Islet precursor cell (in vitro differentiated cells): ENCODE measurements around the gene PERM1.
"Not testable (repeated sequence)": the region's sequence is repeated elsewhere in the genome, so short reads cannot be mapped to it uniquely, and the experiment has no call there.

Experiments used
- DNase-seq: peaks from one replicate; pipeline ENCODE4 v3.0.0-alpha.2; 2018

The PERM1 gene

DNA sequence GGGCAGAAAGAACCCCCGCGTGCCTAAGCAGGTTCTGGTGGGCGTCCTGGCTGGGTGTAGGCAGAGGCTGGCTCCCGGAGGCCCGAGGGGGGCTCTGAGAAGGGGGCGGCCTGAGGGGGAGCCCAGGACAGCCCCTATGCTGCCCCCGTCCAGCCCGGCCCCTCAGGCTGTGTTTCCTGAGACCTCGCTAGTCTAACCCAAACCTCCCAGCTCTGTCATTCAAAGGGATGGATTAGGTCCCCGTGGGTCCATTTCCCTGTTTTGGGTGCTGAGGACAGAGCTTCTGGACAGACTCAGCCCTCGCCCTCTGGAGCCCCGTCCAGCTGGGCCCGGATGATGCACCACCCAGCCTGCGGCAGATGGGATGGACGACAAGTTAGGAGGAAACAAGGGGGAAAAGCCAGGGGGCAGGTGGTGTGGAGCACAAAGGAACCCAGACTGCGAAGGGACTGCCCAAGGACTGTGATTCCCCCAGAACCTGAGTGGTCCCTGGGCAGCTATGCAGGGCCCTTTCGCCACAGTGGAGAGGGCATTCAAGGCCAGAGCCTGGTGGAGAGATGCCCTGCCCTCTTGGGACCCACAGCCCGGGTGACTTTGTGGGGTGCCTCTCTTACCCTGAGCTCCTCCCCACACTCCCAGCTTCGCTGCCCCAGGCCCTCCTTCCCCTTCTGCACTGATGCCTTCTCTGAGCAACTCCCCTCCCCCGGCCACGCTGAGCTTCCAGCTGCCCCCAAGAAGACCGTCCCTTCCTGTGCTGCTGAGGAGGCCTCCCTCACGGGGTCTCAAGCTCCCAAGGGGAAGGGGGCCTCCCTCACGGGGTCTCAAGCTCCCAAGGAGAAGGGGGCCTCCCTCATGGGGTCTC, 15.2 kb upstream of the PERM1 start:
- DNase-seq = peak; percentile 56

GRCh38 chr1:995665-996633, 14.1 kb upstream of the PERM1 start:
- DNase-seq = peak; percentile 59

DNA sequence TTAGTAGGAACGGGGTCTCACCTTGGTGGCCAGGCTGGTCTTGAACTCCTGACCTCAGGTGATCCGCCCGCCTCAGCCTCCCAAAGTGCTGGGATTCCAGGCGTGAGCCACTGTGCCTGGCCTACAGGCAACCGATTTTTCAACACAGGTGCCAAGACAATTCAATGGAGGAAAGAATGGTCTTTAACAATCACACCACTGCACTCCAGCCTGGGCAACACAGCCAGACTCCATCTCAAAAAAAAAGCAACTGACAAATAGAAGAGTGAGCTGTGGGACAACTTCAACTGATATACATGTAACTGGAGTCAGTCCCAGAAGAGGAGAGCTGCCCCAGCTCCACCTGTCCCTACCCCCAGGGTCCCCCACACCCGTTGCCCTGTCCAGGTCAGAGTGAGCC, 12.7 kb upstream of the PERM1 start:
- DNase-seq = not testable (repeated sequence)

DNA sequence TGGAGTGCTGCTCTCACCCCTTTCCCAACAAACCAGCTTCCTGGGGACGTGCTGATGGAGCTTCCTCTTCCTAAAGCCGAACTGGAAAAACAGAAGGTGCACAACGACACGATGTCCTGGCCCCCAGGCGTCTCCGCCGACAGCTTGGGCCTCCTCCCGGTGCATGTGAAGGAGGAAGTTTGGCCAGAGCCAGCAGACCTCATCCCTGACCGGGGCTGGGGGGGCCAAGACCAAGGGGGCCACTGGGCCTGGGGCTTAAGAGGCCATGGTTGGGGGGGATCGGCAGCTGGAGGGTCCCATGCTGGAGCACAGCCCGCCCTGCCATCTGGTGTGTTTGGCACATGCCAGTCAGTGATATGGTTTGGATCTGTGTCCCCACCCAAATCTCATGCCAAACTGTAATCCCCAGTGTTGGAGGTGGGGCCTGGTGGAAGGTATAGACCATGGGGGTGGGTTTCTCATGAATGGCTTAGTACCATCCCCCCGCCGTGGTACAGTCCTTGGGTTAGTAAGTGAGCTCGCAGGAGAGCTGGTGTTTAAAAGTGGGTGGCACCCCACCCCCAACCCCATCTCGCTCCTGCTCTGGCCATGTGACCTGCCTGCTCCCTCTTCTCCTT, 11.6 kb upstream of the PERM1 start:
- DNase-seq = no peak

- no peak for DNase-seq
Measured at GRCh38 chr1:992362-992761, 10.5 kb upstream of the PERM1 start.

DNA sequence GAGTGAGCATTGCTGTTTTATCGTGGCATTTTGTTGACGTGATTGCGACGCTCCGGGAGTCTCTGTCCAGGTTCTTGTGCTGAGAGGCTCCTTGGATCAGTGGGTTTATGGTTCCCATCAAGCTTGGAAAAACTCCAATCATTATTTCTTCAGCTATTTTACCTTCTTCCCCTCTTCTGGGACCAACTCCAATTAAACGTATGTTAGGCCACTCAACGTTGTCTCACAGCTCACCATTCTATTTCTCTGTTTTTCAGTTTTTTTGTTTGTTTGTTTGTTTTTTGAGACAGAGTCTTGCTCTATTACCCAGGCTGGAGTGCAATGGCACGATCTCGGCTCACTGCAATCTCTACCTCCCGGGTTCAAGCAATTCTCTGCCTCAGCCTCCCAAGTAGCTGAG, 10.0 kb upstream of the PERM1 start:
- DNase-seq = no peak

GRCh38 chr1:991275-991674, 9.4 kb upstream of the PERM1 start:
- DNase-seq = not testable (repeated sequence)

DNA sequence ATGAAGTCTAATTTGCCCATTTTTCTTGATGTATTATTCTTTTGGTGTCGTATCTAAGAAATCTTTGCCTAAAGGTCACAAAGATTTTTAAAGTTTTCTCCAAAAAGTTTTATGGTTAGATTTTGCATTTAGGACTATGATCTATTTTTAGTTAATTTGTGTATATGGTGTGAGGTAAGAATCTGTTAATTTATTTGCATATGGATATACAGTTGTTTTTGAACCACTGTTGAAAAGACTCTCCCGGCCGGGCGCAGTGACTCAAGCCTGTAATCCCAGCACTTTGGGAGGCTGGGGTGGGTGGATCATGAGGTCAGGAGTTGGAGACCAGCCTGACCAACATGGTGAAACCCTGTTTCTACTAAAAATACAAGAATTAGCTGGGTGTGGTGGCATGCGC, 6.2 kb upstream of the PERM1 start:
- DNase-seq = not testable (repeated sequence)

DNA sequence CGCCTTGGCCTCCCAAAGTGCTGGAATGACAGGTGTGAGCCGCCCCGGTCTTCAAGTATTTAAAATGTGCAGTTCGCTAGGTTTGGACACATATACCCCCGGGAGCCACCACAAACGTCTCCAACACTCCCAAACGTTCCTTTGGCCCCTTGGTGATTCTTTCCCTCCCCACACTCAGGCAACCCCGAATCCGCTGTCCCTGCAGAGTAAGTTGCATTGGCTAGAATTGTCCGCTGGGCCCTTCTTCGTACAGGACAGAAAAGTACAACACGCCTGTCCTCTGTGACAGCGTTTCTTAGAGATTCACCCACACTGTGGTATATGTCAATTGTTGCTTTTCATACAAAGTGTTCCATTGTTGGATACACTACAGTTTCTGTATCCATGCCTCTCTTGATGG, 3.2 kb upstream of the PERM1 start:
- no peak for DNase-seq

DNA sequence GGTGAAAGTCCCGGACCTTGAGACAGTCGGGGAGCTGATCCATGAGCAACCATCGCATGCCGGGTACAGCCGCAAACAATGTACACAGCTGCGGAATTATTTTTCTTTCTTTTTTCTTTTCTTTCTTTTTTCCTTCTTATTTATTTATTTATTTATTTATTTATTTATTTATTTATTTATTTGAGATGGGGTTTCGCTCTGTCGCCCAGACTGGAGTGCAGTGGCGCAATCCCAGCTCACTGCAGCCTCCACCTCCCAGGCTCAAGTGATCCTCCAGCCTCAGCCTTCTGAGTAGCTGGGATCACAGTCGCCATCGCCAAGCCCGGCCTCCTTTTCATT, 2.6 kb upstream of the PERM1 start:
- no peak for DNase-seq

DNA sequence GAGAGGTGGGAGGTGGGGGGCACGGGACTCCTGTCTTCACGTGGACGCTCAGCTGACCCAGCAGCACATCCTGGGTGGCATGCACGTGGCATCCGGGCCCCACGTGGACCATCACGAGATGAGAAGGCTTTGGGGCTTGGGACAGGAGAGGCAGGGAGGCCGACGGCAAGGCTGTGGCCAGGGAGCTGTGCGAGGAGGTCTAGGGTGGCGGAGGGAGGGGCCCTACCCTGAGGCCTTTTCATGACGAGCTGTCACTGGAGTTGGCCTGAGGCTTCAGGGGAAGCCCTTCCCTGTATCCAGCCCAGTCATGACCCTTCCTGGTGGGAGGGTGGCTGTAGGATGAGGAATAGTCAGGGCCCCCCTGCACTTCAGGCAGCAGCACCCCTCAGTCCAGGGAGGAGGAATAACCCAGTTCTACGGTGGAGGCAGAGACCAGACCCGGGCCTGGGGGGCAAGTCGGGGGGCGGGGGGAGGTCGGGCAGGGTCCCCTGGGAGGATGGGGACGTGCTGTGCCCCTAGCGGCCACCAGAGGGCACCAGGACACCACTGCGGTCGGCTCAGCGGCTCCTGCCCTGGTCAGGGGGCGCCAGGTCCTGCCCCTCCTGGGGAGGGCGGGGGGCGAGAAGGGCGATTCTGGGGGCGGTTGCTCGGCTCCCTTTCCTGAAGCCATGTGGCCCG, 2.0 kb upstream of the PERM1 start:
- peak; percentile 68 for DNase-seq

DNA sequence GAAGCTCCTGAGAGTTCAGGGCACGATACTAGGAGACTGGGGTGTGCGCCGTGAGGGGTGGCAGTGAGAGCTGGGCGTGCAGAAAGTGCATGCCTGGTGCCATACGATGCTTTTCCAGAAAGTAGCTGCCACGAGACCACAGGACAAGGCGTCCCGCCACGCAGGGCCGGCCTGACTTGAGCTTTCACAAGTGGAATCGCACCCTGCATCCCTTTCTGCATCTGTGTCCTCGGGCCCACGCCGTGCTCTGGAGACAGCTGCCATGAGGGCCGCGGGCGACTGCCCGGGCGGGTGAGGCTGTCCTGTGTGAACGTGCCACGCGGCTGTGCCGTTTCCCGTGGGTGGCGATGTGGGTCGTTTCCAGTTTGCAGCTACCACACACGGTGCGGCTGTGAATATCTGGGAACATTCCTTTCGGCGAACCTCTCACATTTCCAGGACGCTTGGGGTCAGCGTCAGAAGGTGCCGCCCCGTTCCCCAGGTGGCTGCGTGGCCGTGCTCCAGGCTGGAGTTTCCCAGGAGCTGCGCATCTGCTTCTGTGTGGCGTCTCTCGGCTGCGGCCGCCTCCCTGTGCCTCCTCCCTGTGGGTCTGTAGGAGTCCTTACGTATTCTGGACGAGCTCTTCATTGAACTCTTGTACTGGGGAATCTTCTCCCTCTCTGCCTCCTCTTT, 1.0 kb upstream of the PERM1 start:
- DNase-seq = peak; percentile 51

DNA sequence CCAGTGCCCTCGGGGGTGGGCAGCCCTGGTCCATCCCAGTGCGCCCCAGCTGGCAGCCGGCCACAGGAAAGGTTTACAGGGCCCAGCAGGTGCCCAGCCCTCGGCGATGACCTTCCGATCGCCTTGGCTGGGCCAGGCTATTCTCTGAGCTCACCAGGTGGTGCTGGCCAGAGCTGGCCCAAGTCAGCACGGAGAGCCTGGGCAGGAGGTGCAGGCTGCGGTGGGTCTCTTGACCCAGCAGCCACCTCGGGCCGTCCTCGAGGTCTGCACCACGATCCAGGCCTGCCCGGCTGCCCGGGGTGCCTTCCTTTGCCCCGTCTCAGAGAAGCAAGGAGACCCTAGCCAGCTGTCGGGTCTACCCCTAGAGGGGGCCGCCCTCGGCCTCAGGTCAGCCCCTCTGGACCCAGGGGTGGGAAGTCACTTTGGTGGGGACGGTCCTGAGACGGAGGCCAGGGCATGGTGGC, 370 bp downstream of the PERM1 start:
- peak; percentile 49 for DNase-seq

GRCh38 chr1:980602-981395, 1.1 kb downstream of the PERM1 start:
- DNase-seq = no peak

GRCh38 chr1:980137-980571, 1.7 kb downstream of the PERM1 start:
- peak; percentile 57 for DNase-seq

GRCh38 chr1:979744-980072, 2.2 kb downstream of the PERM1 start:
- DNase-seq = peak; percentile 47

DNA sequence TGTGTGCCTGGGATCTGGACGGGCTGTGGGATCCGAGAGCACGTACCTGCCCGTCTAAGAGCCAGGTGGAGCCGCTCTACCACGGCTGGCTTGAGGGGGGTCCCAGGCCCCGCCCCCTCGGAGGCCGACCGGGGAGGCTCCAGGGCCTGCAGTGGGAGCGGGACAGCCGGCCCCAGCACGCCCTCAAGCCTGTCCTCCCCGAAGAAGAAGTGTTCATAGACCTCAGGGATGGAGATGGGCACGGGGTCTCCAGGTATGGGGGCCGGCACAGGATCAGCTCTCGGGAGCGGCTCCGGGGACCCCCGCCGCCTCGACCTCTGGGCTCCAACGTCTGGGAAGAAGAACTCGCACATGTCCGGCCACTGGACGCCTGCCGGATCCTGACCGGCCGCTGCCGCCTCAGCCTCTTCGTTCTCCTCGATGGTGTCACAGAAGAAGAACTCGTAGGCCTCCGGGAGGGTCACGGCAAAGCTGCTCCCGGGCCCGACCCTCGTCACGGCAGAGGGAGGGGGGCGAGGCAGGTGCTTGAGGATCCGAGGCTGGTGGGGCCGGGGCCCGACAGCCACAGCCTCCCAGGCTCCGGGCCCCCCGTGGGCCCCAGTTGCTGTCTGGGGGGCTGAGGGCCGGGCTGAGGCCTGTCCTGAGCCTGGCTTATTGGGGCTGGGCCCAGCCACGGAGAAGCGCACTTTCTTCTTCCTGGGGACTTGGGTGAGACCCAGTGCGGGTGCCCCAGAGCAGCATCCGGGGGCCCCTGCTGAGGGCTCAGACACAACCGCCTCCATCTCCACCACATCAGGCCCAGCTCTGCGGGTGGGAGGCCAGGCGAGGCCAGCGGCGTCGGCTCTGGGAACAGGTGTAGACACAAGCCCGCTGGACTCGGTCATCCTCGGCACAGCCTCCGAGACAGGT, 2.8 kb downstream of the PERM1 start:
- DNase-seq = peak; percentile 47

GRCh38 chr1:978069-978834, 3.6 kb downstream of the PERM1 start:
- DNase-seq = peak; percentile 52

DNA sequence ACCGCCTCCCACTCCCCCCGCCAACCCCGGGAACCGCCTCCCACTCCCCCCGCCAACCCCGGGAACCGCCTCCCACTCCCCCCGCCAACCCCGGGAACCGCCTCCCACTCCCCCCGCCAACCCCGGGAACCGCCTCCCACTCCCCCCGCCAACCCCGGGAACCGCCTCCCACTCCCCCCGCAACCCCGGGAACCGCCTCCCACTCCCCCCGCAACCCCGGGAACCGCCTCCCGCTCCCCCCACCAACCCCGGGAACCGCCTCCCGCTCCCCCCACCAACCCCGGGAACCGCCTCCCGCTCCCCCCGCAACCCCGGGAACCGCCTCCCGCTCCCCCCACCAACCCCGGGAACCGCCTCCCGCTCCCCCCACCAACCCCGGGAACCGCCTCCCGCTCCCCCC, 5.1 kb downstream of the PERM1 start:
- not testable (repeated sequence) for DNase-seq
